ENCODE data around the gene TMTC1.

Gene TMTC1

GRCh38 chr12:29653286-29653685, 130.5 kb downstream of the TMTC1 start:
- H3K4me3 ChIP-seq (ENCODE audit: low read length), result no peak overlapping the region
- no peak overlapping the region for H3K4me2 ChIP-seq (ENCODE audit: low read length)
- no peaks in the 10 kb centered on the region for H3K79me2 ChIP-seq (ENCODE audit: low read length)
- H3K36me3 ChIP-seq (replicated peaks; ENCODE audit: low read depth, low read length), result no peaks in the 10 kb centered on the region
- H3K27me3 ChIP-seq (ENCODE audit: low read depth, low read length), result no peaks in the 10 kb centered on the region
- H3K4me1 ChIP-seq (ENCODE audit: low read length), result no peaks in the 10 kb centered on the region
- TF ChIP-seq CTCF (IDR thresholded peaks at IDR 0.05; ENCODE audit: low read depth, low read length) (no peak), EZH2phosphoT487 (IDR thresholded peaks at IDR 0.05; ENCODE audit: low read depth) (no peak)
- H3K9ac ChIP-seq (ENCODE audit: low read length), result no peak overlapping the region
- no peaks in the 10 kb centered on the region for H3K9me3 ChIP-seq (ENCODE audit: insufficient read depth, low read length)
- H2AFZ ChIP-seq (ENCODE audit: low read depth, low read length), result no peak overlapping the region
- no peak overlapping the region for H3K27ac ChIP-seq (ENCODE audit: low read length)
- no peaks in the 10 kb centered on the region for H4K20me1 ChIP-seq (ENCODE audit: insufficient read depth, low read length)

GRCh38 chr12:29650371-29650770, 133.4 kb downstream of the TMTC1 start:
- TF ChIP-seq CTCF (IDR thresholded peaks at IDR 0.05; ENCODE audit: low read depth, low read length) (no peak), EZH2phosphoT487 (IDR thresholded peaks at IDR 0.05; ENCODE audit: low read depth) (no peak)
- Histone ChIP-seq H3K27me3 (ENCODE audit: low read depth, low read length) (no peaks in the 10 kb centered on the region), H3K27ac (ENCODE audit: low read length) (no peak overlapping the region), H3K36me3 (replicated peaks; ENCODE audit: low read depth, low read length) (no peaks in the 10 kb centered on the region), H3K79me2 (ENCODE audit: low read length) (no peaks in the 10 kb centered on the region), H3K9me3 (ENCODE audit: insufficient read depth, low read length) (no peaks in the 10 kb centered on the region), H3K4me1 (ENCODE audit: low read length) (no peaks in the 10 kb centered on the region), H3K9ac (ENCODE audit: low read length) (no peak overlapping the region), H3K4me3 (ENCODE audit: low read length) (no peak overlapping the region), H2AFZ (ENCODE audit: low read depth, low read length) (no peak overlapping the region), H3K4me2 (ENCODE audit: low read length) (no peak overlapping the region), H4K20me1 (ENCODE audit: insufficient read depth, low read length) (no peaks in the 10 kb centered on the region)

GRCh38 chr12:29649722-29650121, 134.0 kb downstream of the TMTC1 start:
- Histone ChIP-seq H3K4me2 (ENCODE audit: low read length) (no peak overlapping the region), H4K20me1 (ENCODE audit: insufficient read depth, low read length) (no peaks in the 10 kb centered on the region), H3K27ac (ENCODE audit: low read length) (no peak overlapping the region), H3K27me3 (ENCODE audit: low read depth, low read length) (no peaks in the 10 kb centered on the region), H3K4me1 (ENCODE audit: low read length) (no peaks in the 10 kb centered on the region), H2AFZ (ENCODE audit: low read depth, low read length) (no peak overlapping the region), H3K36me3 (replicated peaks; ENCODE audit: low read depth, low read length) (no peaks in the 10 kb centered on the region), H3K9me3 (ENCODE audit: insufficient read depth, low read length) (no peaks in the 10 kb centered on the region), H3K9ac (ENCODE audit: low read length) (no peak overlapping the region), H3K79me2 (ENCODE audit: low read length) (no peaks in the 10 kb centered on the region), H3K4me3 (ENCODE audit: low read length) (no peak overlapping the region)
- no peak for TF ChIP-seq CTCF (IDR thresholded peaks at IDR 0.05; ENCODE audit: low read depth, low read length)
- TF ChIP-seq EZH2phosphoT487 (IDR thresholded peaks at IDR 0.05; ENCODE audit: low read depth), result no peak

- H3K4me2 ChIP-seq (ENCODE audit: low read length), result no peak overlapping the region
- TF ChIP-seq EZH2phosphoT487 (IDR thresholded peaks at IDR 0.05; ENCODE audit: low read depth), result no peak
- no peak for TF ChIP-seq CTCF (IDR thresholded peaks at IDR 0.05; ENCODE audit: low read depth, low read length)
Measured at GRCh38 chr12:29644536-29645162, 139.1 kb downstream of the TMTC1 start.

More at GRCh38 chr12:29644536-29645162, 139.1 kb downstream of the TMTC1 start:
- Histone ChIP-seq H4K20me1 (ENCODE audit: insufficient read depth, low read length) (no peaks in the 10 kb centered on the region), H3K36me3 (replicated peaks; ENCODE audit: low read depth, low read length) (no peaks in the 10 kb centered on the region), H2AFZ (ENCODE audit: low read depth, low read length) (no peak overlapping the region), H3K4me1 (ENCODE audit: low read length) (no peaks in the 10 kb centered on the region), H3K27me3 (ENCODE audit: low read depth, low read length) (no peaks in the 10 kb centered on the region), H3K4me3 (ENCODE audit: low read length) (no peak overlapping the region), H3K9me3 (ENCODE audit: insufficient read depth, low read length) (no peaks in the 10 kb centered on the region), H3K9ac (ENCODE audit: low read length) (no peak overlapping the region), H3K27ac (ENCODE audit: low read length) (no peak overlapping the region), H3K79me2 (ENCODE audit: low read length) (no peaks in the 10 kb centered on the region)

Data from OCI-LY3 (cell line).